Fibroblast of lung (primary cell): ENCODE data around the gene KLHL3.

Experiments used
- EZH2 ChIP-seq: IDR thresholded peaks from 2 replicates; pipeline ENCODE4 v1.5.1; 2012; ENCODE audit warnings: low read length, control low read depth, mild to moderate bottlenecking; ENCODE audit errors: missing control alignments
- TF ChIP-seq, protein P1 (sequence below), 2 donors: IDR thresholded peaks in 1 of 2; conservative IDR thresholded peaks in 1 of 2; 1 replicate in 1 of 2; 2 replicates in 1 of 2; pipeline ENCODE4 v1.5.1; 2011 to 2012; ENCODE audit warnings: low read length in 2 of 2, control low read depth in 1 of 2, inconsistent platforms in 1 of 2, low read depth in 1 of 2, mild to moderate bottlenecking in 1 of 2

DNA sequence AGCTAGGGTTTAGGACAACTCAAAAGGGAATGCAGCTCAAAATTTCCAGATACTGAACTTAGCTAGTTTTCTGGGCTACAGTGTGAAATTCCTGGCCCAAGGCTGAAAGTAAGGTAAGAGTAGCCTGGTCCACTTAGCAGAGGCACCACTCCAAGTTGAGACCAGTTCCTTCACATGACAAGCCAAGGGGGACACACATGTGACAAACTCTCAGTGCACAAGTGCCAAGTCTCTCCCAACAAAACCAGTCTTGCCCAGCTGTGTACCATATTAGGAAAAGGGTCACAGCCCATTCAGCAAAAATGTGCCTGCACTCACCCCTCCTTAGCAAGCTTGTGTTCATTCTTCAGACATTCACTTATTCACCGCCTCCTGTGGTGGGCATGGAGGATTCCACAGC is 27.8 kb downstream of the KLHL3 start:
- TF ChIP-seq, protein P1, sequence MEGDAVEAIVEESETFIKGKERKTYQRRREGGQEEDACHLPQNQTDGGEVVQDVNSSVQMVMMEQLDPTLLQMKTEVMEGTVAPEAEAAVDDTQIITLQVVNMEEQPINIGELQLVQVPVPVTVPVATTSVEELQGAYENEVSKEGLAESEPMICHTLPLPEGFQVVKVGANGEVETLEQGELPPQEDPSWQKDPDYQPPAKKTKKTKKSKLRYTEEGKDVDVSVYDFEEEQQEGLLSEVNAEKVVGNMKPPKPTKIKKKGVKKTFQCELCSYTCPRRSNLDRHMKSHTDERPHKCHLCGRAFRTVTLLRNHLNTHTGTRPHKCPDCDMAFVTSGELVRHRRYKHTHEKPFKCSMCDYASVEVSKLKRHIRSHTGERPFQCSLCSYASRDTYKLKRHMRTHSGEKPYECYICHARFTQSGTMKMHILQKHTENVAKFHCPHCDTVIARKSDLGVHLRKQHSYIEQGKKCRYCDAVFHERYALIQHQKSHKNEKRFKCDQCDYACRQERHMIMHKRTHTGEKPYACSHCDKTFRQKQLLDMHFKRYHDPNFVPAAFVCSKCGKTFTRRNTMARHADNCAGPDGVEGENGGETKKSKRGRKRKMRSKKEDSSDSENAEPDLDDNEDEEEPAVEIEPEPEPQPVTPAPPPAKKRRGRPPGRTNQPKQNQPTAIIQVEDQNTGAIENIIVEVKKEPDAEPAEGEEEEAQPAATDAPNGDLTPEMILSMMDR (conservative IDR thresholded peaks at IDR 0.05 in 1 of 2, IDR thresholded peaks at IDR 0.05 in 1 of 2; ENCODE audit: low read depth in 1 of 2, low read length in 2 of 2) = no peak
- no peak for TF ChIP-seq EZH2
